Esophagus squamous epithelium (tissue), 4 donors: ENCODE measurements around the gene STAG3.

ENCODE experiments used
- CTCF ChIP-seq, 6 experiments: fragments of 450-650 bp in 4 of 6; fragments of 200-600 bp in 2 of 6; sonication (generic) in 2 of 6; IDR thresholded peaks; one replicate each; pipeline ENCODE4 v1.5.1; 2016 to 2019; ENCODE audit warnings: antibody characterized with exemption in 6 of 6, mild to moderate bottlenecking in 4 of 6, moderate library complexity in 4 of 6
- POLR2A ChIP-seq, 4 donors: fragments of 450-650 bp; IDR thresholded peaks; one replicate each; pipeline ENCODE4 v1.6.1; 2017; ENCODE audit warnings: antibody characterized with exemption in 4 of 4, mild to moderate bottlenecking in 4 of 4, moderate library complexity in 3 of 4

- TF ChIP-seq CTCF (IDR thresholded peaks at IDR 0.05) (no peak), POLR2A (IDR thresholded peaks at IDR 0.05) (no peak)
These were observed 31.8 kb downstream of the STAG3 start for GRCh38 chr7:100209493-100209892.
